Activated naive CD4-positive, alpha-beta T cell treated with anti-CD3 and anti-CD28 coated beads, Interleukin-2, amount 50 U/mL, for 24 hours (primary cell): ENCODE data around the gene PDGFRB.

Experiments
- H3K27ac Mint-ChIP-seq: one replicate; pipeline ENCODE4 v1.8.0; 2021; ENCODE audit warnings: mild to moderate bottlenecking, mixed read lengths
- H3K27me3 Mint-ChIP-seq: one replicate; pipeline ENCODE4 v1.8.0; 2021; ENCODE audit warnings: mixed read lengths
- H3K36me3 Mint-ChIP-seq: one replicate; pipeline ENCODE4 v1.8.0; 2021; ENCODE audit warnings: mixed read lengths
- H3K4me1 Mint-ChIP-seq: one replicate; pipeline ENCODE4 v1.8.0; 2021; ENCODE audit warnings: mixed read lengths
- H3K4me3 Mint-ChIP-seq: one replicate; pipeline ENCODE4 v1.8.0; 2021; ENCODE audit warnings: mild to moderate bottlenecking, mixed read lengths
- H3K9me3 Mint-ChIP-seq: one replicate; pipeline ENCODE4 v1.8.0; 2021; ENCODE audit warnings: mixed read lengths

Gene PDGFRB

GRCh38 chr5:150146862-150147601 lies 8.6 kb downstream of the PDGFRB start:
- H3K9me3 Mint-ChIP-seq, result no peaks in the 10 kb centered on the region
- H3K4me1 Mint-ChIP-seq, result no peaks in the 10 kb centered on the region
- no peaks in the 10 kb centered on the region for H3K27me3 Mint-ChIP-seq

GRCh38 chr5:150146235-150146634 lies 9.4 kb downstream of the PDGFRB start:
- Mint-ChIP-seq H3K4me3 (no peak overlapping the region), H3K4me1 (no peaks in the 10 kb centered on the region), H3K27me3 (no peaks in the 10 kb centered on the region), H3K36me3 (no peaks in the 10 kb centered on the region), H3K9me3 (no peaks in the 10 kb centered on the region), H3K27ac (no peak overlapping the region)

More at GRCh38 chr5:150146862-150147601, 8.6 kb downstream of the PDGFRB start:
- Mint-ChIP-seq H3K27ac (no peak overlapping the region), H3K36me3 (no peaks in the 10 kb centered on the region), H3K4me3 (no peak overlapping the region)

GRCh38 chr5:150144879-150145278 lies 10.8 kb downstream of the PDGFRB start:
- Mint-ChIP-seq H3K4me3 (no peak overlapping the region), H3K4me1 (no peaks in the 10 kb centered on the region), H3K27me3 (no peaks in the 10 kb centered on the region), H3K9me3 (no peaks in the 10 kb centered on the region), H3K27ac (no peak overlapping the region), H3K36me3 (no peaks in the 10 kb centered on the region)

- Mint-ChIP-seq H3K36me3 (no peaks in the 10 kb centered on the region), H3K4me1 (no peaks in the 10 kb centered on the region), H3K4me3 (no peak overlapping the region), H3K27me3 (no peaks in the 10 kb centered on the region), H3K9me3 (no peaks in the 10 kb centered on the region), H3K27ac (no peak overlapping the region)
These were observed 11.3 kb downstream of the PDGFRB start for GRCh38 chr5:150144246-150144801.

- Mint-ChIP-seq H3K27ac (no peak overlapping the region), H3K27me3 (no peaks in the 10 kb centered on the region), H3K4me3 (no peak overlapping the region), H3K9me3 (no peaks in the 10 kb centered on the region), H3K36me3 (no peaks in the 10 kb centered on the region), H3K4me1 (no peaks in the 10 kb centered on the region)
These were observed 12.0 kb downstream of the PDGFRB start for GRCh38 chr5:150143350-150144245.

- Mint-ChIP-seq H3K27me3 (no peaks in the 10 kb centered on the region), H3K36me3 (no peaks in the 10 kb centered on the region), H3K4me3 (no peak overlapping the region), H3K9me3 (no peaks in the 10 kb centered on the region), H3K4me1 (no peaks in the 10 kb centered on the region), H3K27ac (no peak overlapping the region)
These were observed 12.7 kb downstream of the PDGFRB start for GRCh38 chr5:150142959-150143349.

GRCh38 chr5:150142185-150142958 lies 13.3 kb downstream of the PDGFRB start:
- Mint-ChIP-seq H3K27ac (no peak overlapping the region), H3K9me3 (no peaks in the 10 kb centered on the region)

GRCh38 chr5:150141544-150142184 lies 14.0 kb downstream of the PDGFRB start:
- Mint-ChIP-seq H3K9me3 (no peaks in the 10 kb centered on the region), H3K4me1 (no peaks in the 10 kb centered on the region), H3K36me3 (no peaks in the 10 kb centered on the region), H3K27me3 (no peaks in the 10 kb centered on the region), H3K27ac (no peak overlapping the region), H3K4me3 (no peak overlapping the region)

More at GRCh38 chr5:150142185-150142958, 13.3 kb downstream of the PDGFRB start:
- Mint-ChIP-seq H3K4me3 (no peak overlapping the region), H3K36me3 (no peaks in the 10 kb centered on the region), H3K27me3 (no peaks in the 10 kb centered on the region), H3K4me1 (no peaks in the 10 kb centered on the region)

- Mint-ChIP-seq H3K4me3 (no peak overlapping the region), H3K9me3 (no peaks in the 10 kb centered on the region), H3K4me1 (no peaks in the 10 kb centered on the region), H3K27me3 (no peaks in the 10 kb centered on the region), H3K36me3 (no peaks in the 10 kb centered on the region), H3K27ac (no peak overlapping the region)
These were observed 14.8 kb downstream of the PDGFRB start for GRCh38 chr5:150140830-150141229.

- Mint-ChIP-seq H3K27ac (no peak overlapping the region), H3K4me3 (no peak overlapping the region), H3K9me3 (no peaks in the 10 kb centered on the region), H3K4me1 (no peaks in the 10 kb centered on the region), H3K27me3 (no peaks in the 10 kb centered on the region), H3K36me3 (no peaks in the 10 kb centered on the region)
These were observed 16.3 kb downstream of the PDGFRB start for GRCh38 chr5:150139334-150139733.

- H3K4me1 Mint-ChIP-seq, result no peaks in the 10 kb centered on the region
- H3K27me3 Mint-ChIP-seq, result no peaks in the 10 kb centered on the region
- H3K4me3 Mint-ChIP-seq, result no peak overlapping the region
- no peak overlapping the region for H3K27ac Mint-ChIP-seq
- H3K9me3 Mint-ChIP-seq, result no peaks in the 10 kb centered on the region
- no peaks in the 10 kb centered on the region for H3K36me3 Mint-ChIP-seq
These were observed 16.9 kb downstream of the PDGFRB start for GRCh38 chr5:150138551-150139265.

- no peak overlapping the region for H3K4me3 Mint-ChIP-seq
- no peak overlapping the region for H3K27ac Mint-ChIP-seq
- H3K9me3 Mint-ChIP-seq, result no peaks in the 10 kb centered on the region
- H3K36me3 Mint-ChIP-seq, result no peaks in the 10 kb centered on the region
- H3K27me3 Mint-ChIP-seq, result no peaks in the 10 kb centered on the region
- H3K4me1 Mint-ChIP-seq, result no peaks in the 10 kb centered on the region
These were observed 17.6 kb downstream of the PDGFRB start for GRCh38 chr5:150137997-150138396.

- no peak overlapping the region for H3K4me3 Mint-ChIP-seq
- no peaks in the 10 kb centered on the region for H3K9me3 Mint-ChIP-seq
- H3K27ac Mint-ChIP-seq, result no peak overlapping the region
- H3K4me1 Mint-ChIP-seq, result no peaks in the 10 kb centered on the region
- H3K27me3 Mint-ChIP-seq, result no peaks in the 10 kb centered on the region
- no peaks in the 10 kb centered on the region for H3K36me3 Mint-ChIP-seq
These were observed 18.3 kb downstream of the PDGFRB start for GRCh38 chr5:150137168-150137957.
